GM19193 (cell line): Measurements from ENCODE around the gene TRPC6.

ENCODE experiments used
- POLR2A ChIP-seq: IDR thresholded peaks from 4 replicates; pipeline ENCODE4 v1.6.1; 2011; ENCODE audit not compliant: insufficient read depth, insufficient read length; ENCODE audit errors: extremely low read depth

Gene TRPC6

GRCh38 chr11:101583251-101584128 is at the start of gene TRPC6:
Gene TRPC6, minus strand, starts transcription at chr11:101584007. Its CDS starts 504 bp downstream, at chr11:101583503.
- no peak for TF ChIP-seq POLR2A

- TF ChIP-seq POLR2A, result no peak
These were observed 36.2 kb upstream of the TRPC6 start for GRCh38 chr11:101620026-101620425.

- TF ChIP-seq POLR2A, result no peak
These were observed 34.9 kb upstream of the TRPC6 start for GRCh38 chr11:101618709-101619108.

- TF ChIP-seq POLR2A, result no peak
These were observed 34.0 kb upstream of the TRPC6 start for GRCh38 chr11:101617735-101618332.

GRCh38 chr11:101612481-101612880 is 28.7 kb upstream of the TRPC6 start:
- no peak for TF ChIP-seq POLR2A

- TF ChIP-seq POLR2A, result no peak
These were observed 17.1 kb upstream of the TRPC6 start for GRCh38 chr11:101600924-101601323.

GRCh38 chr11:101586965-101587364 is 3.2 kb upstream of the TRPC6 start:
- no peak for TF ChIP-seq POLR2A

- no peak for TF ChIP-seq POLR2A
These were observed 848 bp upstream of the TRPC6 start for GRCh38 chr11:101584655-101585054.

- TF ChIP-seq POLR2A, result no peak
These were observed 315 bp upstream of the TRPC6 start for GRCh38 chr11:101584129-101584515.

GRCh38 chr11:101582989-101583250 is 887 bp downstream of the TRPC6 start:
- no peak for TF ChIP-seq POLR2A

- TF ChIP-seq POLR2A, result no peak
These were observed 1.4 kb downstream of the TRPC6 start for GRCh38 chr11:101582236-101582988.

- TF ChIP-seq POLR2A, result no peak
These were observed 6.3 kb downstream of the TRPC6 start for GRCh38 chr11:101577461-101577860.

- no peak for TF ChIP-seq POLR2A
These were observed 7.4 kb downstream of the TRPC6 start for GRCh38 chr11:101576456-101576855.

- TF ChIP-seq POLR2A, result no peak
These were observed 8.9 kb downstream of the TRPC6 start for GRCh38 chr11:101574886-101575285.

- no peak for TF ChIP-seq POLR2A
These were observed 16.7 kb downstream of the TRPC6 start for GRCh38 chr11:101567071-101567470.

GRCh38 chr11:101566626-101567025 is 17.2 kb downstream of the TRPC6 start:
- no peak for TF ChIP-seq POLR2A
